GM12801 (cell line): Measurements from ENCODE around the gene FAM174B.

ENCODE experiments used
- TF ChIP-seq, protein P1 (sequence below): IDR thresholded peaks from one replicate; pipeline ENCODE4 v1.5.1; 2011; ENCODE audit warnings: control low read depth; ENCODE audit not compliant: insufficient read length; ENCODE audit errors: extremely low read depth

Gene FAM174B

DNA sequence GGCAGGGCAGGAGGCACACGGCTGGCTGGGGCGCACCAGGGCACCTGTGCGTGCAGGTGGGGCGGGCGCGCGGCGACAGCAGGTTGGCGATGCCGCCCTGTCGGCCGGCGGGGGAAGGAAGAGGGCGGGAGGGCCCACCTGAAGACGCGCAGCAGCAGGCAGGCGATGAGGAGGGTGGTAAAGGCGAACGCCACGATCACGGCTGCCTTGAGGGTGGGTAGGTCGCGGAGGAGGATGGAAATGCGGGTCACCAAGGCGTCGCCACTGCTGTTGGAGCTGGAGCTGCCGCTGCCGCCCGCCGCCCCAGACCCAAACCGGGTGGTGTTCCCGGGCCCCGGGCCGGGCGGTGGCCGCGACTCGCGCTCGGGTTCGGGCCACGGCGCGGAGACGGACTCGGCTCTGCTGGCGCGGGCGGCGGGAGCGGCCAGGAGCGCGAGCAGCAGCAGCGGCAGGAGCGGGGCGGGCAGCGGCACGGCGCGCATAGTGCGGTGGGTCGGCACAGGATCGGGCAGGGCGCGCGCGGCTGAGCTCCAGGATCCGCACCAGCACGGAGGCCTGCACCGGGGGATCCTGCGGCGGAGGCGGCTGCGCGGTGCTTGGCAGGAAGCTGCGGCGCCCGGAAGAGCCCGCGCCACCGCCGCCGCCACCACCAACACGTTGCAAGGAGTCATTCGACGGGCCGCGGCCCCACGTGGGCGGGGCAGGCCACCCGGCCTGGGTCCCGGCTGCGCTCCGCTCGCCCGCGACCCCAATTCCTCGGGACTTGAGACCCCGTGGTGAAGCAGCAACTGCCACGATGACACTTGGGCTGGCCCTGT lies at the start of gene FAM174B:
Gene FAM174B (minus strand): TSS at position 598 of the 818 bp plus-strand sequence.
- TF ChIP-seq, protein P1, sequence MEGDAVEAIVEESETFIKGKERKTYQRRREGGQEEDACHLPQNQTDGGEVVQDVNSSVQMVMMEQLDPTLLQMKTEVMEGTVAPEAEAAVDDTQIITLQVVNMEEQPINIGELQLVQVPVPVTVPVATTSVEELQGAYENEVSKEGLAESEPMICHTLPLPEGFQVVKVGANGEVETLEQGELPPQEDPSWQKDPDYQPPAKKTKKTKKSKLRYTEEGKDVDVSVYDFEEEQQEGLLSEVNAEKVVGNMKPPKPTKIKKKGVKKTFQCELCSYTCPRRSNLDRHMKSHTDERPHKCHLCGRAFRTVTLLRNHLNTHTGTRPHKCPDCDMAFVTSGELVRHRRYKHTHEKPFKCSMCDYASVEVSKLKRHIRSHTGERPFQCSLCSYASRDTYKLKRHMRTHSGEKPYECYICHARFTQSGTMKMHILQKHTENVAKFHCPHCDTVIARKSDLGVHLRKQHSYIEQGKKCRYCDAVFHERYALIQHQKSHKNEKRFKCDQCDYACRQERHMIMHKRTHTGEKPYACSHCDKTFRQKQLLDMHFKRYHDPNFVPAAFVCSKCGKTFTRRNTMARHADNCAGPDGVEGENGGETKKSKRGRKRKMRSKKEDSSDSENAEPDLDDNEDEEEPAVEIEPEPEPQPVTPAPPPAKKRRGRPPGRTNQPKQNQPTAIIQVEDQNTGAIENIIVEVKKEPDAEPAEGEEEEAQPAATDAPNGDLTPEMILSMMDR, result no peak

DNA sequence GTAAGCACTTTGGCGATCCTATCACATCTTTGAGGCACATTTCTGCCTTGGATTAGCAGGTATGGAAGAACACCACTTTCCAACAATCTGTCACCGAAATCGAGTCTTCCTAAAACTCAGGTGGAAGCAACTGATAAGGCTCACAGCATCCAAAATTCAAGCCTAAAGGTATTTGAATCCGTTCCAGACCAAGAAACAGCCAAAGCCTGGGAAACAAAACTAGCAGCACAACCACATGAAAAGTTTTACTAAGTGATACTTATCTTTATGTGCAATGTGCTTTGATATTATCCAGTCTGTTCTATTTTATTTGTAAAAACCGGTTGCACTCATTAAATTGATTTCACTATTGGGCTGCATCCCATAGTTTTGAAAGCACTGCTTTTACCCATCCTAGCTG lies 40.5 kb upstream of the FAM174B start:
- TF ChIP-seq, protein P1, result no peak

DNA sequence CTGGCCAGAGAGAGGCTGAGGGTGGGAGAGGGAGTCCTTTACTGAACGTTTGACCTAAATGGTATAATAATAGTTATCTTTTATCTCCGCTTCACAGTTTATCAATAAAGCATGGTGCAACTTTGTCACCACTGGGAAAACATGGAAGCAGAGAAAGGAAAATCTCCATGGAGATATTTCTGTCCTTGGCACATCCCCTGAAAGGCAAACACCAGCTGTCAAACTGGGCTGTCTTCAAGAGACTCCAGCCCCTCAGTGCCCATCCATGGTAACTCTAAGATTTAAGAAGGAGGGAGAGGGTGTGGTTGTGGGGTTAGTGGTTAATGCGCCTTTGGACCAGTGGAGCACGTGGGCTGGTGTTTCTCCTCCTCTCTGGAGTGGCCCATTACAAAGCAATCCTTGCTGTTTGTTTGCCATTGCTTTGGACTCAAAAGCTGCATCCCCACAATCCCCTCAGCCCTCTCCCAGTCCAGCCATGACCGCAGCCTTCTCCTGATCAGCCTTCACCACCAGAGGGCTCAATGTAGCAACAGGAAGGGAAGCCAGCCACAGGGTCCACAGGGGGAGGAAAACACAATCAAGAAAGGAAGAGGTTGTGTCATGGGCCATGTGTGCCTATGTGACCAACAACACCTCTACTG lies 38.2 kb upstream of the FAM174B start:
- TF ChIP-seq, protein P1, result no peak

DNA sequence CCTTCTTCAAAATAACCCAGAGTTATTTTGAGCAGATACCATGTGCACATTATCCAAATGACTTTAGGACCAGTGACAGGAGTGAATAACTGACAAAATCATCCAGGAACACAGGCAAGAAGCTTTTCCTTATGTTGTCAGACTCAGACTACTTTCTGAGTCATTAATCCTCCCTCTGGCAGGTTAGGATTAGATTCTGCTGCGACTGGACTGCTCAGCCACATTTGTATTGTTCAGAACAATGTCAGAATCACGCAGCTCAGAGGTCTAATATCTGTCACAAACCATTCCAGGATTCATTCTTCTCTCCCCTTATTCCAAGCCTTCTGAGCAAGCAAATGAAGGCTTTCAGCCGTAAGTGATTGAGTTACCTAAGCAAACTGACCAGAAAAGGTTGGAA lies 34.8 kb upstream of the FAM174B start:
- TF ChIP-seq, protein P1, result no peak

DNA sequence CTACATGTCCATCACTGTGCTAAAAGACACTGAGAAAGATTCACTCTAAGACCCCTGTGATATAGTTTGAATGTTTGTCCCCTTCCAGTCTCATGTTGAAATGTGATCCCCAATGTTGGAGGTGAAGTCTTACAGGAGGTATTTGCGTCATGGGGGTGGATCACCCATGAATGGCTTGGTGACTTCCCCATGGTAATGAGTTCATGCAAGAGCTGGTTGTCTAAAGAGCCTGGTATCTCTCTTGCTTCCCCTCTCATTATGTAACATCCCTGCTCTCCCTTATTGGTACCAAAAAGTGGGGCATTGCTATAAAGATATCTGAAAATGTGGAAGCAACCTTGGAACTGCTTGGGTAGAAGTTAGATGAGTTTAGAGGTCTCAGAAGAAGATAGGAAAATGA lies 32.2 kb upstream of the FAM174B start:
- TF ChIP-seq, protein P1, result no peak

DNA sequence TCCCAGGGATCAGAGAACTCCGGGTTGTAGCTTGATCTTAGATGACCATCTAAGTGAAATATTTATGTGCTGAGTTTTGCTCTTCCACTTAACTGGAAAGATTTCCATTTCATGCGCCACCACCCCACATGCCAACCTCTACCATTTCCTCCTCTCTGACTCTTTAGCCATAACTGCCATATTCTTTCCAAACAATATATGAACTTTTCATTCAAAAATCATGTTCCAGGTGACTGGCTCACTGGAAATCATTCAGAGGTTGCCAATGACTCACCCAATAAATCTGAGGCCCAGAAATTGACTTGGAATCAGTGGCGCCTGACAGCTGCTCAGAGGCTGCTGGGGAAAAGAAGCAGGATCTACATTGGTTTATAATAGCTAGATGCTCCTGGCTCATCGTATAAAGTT lies 31.6 kb upstream of the FAM174B start:
- TF ChIP-seq, protein P1, result no peak

DNA sequence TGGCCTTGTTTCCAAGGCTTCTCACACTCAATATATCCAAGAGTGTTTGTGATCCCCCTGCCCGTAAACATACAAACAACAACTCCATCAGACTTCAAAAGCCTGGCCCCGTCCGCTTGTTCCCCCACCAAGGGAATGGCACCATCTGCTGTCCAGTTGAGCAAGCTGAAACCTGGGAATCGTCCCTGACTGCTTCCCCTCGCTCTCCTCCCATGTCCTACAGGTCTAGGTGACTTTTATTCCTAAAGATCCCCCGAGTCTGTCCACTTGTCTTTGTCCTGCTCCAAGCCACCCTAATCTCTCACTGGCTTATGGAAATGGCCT lies 27.9 kb upstream of the FAM174B start:
- TF ChIP-seq, protein P1, result no peak
